ENCODE data around the gene HEMK1.
A peak's percentile ranks its signal among the peaks of the same experiment; 100 is the strongest.

The HEMK1 gene, protein sequence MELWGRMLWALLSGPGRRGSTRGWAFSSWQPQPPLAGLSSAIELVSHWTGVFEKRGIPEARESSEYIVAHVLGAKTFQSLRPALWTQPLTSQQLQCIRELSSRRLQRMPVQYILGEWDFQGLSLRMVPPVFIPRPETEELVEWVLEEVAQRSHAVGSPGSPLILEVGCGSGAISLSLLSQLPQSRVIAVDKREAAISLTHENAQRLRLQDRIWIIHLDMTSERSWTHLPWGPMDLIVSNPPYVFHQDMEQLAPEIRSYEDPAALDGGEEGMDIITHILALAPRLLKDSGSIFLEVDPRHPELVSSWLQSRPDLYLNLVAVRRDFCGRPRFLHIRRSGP

DNA sequence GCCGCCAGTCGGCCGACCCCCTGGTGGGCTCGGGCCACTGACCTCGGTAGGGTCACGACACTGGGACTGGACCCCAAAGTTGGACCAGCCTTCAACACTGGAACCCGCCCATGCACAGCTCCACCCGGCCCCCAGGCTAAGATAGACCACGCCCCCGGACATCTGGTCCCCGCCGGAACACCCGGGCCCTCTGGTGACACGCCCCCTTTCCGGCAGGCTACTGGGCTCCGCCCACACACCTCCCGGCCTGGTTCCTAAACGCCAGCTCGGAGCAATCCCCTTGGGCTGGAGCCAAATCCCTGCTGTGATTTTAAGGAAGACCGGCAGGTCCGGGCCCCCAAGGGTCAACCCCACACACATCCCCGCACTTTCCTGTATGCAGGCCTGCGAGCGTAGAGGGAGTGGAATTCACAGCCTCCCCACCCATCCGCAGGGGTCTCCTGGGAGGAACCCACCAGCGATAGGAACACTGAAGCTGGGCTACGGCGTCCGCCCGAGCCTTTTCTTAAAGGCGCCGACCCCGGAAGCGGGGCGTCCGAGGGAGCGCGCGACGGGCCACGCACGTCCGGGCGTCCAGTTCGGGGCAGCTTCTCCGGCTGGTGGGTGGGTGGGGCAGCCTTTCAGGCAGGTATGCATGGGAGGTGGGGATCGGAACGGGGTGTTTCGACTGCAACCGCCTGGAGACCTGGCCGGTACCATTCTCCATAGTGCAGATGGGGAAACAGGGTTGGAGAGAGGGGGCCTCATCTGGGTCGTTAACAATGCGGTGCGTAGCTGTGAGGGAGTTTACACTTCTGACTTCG lies at the start of gene HEMK1:
HEMK1 (plus strand) TSS at position 576 of the 803 bp plus-strand sequence. CDS start 1,583 bp downstream, outside the sequence.
- peak; percentile 94 for DNase-seq (ENCODE audit: low read depth)

DNA sequence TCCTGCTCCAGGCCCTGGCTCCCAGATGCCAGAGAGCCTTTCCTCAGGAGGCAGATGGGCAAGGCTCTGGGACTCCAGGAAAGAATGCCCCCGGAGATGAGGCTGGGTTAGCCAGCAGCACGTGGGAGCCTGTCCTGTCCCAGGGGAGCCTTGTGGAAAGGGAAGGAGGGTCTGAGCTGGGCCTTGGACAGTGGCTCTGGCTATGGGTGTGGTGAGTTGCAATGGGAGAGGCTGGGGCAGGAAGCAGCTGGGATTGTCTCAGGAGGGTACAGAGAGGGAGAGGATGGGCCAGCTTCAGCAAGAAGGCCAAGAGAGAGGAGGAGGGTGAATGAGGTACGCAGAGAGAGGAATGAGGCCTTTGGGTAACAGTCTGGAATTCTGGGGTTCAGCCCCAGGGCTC lies 48.5 kb upstream of the HEMK1 start:
- no peak for DNase-seq (ENCODE audit: low read depth)

DNA sequence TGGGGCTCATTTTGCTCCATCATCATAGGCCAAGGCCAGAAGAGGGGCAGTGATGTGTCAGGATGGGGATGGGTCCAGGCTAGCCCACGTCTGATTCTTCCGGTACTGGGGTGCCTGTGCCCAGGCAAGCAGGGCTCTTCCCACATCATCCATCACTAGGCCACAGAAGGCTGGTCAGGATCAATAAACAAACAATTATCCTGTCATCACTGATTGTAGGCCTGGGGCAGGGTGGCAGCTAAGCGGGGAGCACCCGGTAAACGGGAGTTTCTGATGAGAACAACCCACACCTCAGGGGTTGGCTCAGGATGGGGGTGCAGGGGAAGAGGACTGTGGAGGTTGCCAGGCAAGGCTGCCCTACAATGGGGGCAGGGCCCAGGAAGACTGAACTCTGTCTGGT lies 47.8 kb upstream of the HEMK1 start:
- DNase-seq (ENCODE audit: low read depth): no peak

DNA sequence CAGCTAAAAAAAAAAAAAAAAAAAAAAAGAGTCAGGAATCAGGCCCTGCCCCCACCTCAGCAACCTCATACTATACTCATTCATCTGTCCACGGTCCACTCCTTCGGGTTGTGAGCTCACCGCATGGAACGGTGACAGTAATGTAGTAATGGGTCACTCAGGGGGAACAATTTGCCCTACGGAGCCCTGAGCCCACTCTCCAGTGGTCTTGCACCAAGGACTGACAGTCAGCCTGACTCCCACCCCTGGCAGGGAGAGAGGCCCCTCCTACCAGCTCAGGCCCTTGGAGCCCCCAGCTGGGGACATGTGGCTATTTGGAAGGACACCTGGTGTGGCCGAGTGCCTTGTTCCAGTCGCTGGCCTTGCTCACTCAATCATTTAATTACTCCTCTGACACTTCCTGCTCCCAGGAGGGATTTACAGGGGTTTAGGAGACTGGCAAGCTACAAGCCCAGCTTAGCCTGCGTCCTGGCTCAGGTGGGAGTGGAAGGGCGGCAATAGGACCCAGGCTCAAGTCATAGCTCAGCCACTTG lies 46.0 kb upstream of the HEMK1 start:
- DNase-seq (ENCODE audit: low read depth): no peak

DNA sequence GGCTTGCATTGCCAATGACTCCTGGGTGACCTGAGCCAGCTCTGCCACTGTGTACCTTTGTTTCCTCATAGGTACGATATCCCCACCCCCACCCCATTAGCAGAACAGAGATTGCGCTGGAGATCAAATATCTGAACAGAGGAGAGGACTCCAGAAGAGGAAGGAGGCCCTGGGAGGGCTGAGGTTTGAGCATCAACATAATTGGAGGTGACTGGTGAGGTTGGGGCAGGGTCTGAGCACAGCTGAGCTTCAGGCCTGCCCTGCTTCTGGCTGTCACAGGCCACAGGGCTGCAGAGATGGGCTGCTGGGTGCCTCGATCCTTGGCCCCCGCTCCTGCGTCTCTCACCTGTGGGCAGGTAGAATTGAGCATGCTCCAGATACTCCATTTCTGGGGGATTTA lies 44.6 kb upstream of the HEMK1 start:
- DNase-seq (ENCODE audit: low read depth): no peak

DNA sequence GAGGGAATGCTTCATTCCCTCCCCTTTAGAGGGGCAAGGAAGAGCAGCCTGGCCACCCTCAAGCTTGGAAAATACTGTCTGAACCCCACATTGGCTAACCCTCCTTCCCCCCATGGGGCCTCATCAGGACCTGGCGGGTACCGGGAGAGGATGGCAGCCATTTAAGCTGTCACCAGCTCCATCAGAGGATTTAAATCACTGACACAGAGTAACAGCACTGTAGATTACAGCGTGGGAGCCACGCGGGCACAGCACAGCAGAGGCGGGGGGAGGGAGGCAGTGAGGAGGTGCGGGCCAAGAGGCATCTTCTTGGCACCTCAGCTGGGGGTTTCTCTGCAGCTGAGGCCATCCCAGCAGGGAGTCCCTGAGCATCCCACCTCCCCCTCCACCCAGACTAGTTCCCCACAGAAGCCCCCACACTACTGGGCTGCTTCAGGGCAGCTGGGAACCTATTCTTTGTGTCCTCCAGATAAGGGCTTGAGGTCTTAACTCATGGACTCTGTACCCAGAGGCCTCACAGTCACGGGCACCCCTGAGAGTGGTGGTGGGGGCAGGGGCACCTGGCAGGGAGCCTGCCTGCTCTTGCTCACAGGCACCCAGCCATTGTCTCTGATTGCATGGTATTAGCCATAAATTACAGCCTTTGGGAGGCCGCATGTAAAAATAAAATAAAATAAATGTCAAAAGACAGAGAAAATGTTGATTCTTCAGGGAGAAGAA lies 44.0 kb upstream of the HEMK1 start:
- no peak for DNase-seq (ENCODE audit: low read depth)

DNA sequence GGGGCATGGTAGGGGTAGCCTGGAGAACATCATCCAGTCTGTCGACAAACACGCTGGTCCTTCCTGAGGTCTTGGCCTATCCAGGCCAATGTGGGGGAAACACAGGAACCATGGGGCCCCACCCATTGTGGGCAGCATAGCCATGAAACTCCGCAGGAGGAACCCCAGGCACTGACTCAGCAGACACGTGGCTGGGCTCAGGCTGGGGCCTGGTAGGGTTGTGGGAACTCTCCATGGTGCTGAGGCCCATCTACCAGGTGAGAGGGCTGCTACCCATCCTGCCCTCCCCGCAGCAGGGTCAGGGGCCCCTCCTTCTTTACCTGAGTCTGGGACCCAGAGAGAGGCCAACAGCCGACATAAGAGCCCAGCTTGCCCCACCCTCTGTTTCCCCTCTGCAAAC lies 43.3 kb upstream of the HEMK1 start:
- DNase-seq (ENCODE audit: low read depth): peak; percentile 42

DNA sequence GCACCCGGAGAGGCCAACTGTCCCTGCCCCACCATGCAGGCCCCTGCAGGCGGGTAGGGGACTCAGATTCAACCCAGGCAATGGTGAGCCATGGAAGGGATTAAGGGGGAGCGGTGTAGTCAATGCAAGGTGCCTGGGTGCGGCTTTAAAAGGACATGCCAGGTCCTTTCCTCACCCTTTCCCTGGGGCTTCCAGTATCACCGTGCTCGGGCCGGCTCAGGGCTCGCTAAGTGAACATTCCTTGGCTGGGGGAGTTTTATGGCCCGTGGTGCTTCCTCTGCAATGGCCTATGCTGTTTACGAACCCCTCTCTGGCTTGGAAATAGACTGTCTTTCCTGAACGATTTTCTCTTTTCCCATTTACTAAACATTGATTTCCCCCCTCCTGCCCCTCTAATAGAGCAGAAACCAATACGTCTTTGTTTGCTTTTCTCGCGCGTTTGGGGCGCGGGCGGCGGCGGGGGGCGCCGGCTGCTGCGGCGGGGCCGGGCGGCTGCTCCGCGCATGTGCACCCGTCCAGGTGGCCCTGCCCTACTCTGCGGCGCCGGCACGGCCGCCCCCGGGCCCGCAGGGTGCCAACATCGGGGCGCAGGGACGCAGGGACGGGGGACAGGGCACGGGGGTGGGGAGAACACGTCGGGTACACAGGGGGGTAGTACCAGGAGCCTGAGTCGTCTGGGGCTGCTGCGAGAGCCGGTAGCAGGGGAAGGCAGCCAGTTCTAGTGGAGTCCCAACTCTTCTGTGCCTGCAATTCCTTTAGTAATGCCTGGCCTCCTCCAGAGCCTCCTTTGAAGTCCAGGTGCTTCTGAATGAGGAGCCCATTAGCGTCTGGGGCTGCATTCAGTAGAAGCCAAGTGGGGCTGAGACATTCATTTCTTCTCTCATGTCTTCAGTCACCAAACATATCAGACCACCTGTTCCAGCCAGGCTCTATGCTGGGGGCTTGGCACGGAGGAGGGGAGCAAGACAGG lies 39.0 kb upstream of the HEMK1 start:
- DNase-seq (ENCODE audit: low read depth): no peak

DNA sequence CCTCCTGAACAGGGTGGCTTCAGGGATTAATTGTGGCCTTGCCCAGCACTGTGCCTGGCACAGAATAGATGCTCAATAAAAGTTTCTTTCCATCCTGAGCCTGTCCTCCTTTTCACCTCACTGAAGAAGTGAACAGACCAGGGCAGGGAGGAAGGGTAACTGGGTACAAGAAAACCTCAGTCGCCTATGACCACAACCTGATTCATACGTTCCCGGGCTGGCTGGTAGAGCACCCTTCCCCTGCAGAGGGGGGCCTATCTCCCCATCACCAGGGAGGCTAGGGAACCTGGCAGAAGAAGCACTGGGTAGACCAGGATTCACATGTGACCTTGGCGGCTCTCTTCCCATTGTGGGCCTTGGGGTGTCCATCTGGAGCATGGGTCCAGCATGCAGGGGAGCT lies 38.1 kb upstream of the HEMK1 start:
- no peak for DNase-seq (ENCODE audit: low read depth)

DNA sequence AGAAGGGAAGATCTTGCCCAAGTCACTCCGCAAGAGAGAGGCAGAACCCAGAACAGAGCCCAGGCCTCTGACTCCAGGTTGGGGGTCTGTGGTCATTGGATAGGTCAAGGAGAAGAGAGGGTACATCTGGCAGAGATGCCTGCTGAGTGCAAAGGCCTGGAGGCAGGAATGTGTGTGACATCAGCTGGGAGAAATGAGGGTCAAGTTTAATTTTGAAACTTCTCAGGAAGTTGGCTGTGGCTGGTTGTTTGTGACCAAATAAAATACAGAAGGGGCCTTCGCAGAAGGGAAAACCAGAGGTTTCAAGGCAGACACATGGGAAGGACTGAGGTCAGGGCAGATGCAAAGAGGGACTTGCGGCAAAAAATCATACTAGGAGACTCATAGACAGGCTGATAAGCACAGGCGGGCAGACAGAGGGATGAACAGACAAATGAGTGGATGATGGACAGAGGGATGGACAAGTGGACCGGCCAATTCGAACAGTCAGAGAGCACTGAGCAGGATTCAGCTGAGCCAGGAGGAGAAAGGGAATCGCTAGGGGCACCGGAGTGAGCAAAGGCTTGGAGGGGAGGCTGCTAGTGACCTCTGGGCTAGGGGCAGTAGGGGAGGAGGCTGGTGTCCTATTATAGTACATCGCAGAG lies 37.1 kb upstream of the HEMK1 start:
- no peak for DNase-seq (ENCODE audit: low read depth)

DNA sequence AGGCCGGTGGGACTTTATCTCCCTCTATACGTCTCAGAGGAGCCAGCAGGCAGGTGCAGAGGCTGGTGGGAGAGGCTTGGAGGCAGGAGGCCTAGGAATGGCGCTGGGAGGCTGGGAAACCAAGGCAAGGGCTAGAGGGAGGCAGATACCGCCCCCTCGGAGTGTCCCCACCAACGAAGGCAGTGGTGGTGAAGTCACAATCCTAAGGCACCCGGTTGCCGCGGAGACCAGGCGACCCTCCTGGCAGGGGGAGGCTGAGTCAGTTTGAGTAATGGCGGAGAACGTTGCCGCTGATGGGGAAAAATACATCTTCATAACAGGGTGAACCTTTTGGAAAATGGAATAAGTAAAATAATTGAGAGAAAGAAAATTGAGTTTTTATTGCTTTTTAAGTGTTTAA lies 36.0 kb upstream of the HEMK1 start:
- no peak for DNase-seq (ENCODE audit: low read depth)

DNA sequence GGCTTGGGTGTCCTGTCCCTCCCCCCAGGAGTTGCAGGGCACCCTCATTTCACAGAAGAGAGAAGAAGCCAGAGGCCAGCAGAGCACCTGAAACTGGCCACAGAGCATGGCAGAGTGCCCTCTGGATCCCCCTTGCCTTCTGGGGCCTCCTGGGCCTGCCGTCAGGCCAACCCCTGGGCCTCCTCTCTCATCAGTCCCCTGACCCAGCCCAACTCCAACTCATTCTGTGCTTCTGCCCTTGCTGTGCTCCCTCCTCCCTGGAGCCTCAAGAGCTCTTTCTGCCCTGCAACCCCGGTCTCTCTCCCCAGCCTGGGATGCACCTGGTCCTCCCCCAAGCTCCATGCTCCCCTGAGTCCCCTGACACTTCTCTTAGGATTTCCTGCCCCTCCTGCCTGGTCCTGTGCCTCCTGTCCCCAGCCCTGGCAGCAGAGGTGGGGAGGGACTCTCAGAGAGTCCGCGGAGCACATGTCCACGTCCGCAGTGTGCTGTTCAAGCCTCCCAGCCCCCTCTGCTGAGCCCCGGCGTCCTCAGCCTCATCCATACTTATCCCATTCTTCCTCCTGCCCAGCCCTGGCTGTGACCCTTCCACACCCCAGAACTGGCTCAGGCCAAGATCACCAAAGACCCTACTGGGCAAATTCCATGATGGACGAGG lies 35.4 kb upstream of the HEMK1 start:
- DNase-seq (ENCODE audit: low read depth): no peak

DNA sequence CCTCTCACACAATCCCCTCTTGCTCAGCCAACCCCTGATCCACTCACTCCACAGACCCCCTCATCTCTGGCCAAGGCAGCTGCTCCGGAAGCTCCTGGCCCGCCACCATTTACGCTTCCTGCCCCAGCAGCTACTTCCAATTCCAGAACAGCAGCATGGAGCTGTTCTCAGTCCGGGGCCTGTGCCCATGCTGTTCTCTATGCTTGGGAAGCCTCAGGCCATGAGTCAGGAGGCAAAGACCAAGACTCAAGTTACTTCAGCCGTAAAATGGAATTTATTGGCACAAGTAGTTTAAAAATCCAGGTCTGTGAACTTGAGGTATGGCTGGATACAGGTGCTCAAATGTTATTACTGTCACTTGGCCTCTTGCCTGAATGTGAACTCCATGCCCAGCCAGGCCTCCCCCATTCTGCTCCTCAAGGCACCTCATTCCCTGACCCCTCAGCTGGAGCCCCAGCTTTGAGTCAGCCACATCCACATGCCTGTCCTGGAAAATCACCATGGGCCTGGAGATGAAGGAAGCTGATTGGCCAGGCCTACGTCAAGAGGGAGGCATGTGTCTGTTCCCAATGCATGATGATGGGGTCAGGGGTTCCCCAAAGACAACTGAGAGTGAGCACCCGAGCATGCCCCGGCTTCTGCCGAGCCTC lies 34.5 kb upstream of the HEMK1 start:
- DNase-seq (ENCODE audit: low read depth): no peak

DNA sequence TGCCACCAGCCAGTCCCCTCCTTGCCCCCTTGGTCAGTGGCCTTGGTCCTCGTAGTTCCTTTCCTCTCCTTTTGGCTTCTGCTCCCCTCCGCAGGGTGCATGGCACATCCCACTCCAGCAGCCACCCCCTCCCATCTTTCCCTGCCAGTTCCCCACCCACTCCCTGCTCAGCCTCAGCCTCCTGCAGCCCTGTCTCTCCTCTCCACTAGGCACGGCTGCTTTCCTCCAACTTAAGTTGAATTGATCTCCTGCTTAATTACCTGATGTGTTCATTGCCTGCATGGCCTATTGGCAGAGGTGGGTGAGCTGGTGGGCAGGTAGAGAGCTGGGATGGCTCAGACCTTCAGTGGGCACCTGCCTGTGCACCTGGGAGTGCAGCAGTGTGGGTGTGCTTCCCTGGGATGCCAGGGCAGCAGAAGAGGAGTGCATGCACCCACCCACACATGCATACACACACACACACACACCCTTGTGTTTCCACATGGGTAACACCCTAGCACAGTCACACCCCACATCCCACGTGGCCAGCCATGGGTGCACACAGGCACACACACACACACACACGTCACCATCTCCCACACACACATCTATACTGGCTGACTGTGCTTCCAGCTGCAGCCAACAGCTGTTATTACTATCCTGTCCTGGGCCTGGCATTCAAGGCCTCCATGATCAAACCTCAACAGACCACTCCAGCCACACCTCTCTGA lies 32.7 kb upstream of the HEMK1 start:
- DNase-seq (ENCODE audit: low read depth): no peak

DNA sequence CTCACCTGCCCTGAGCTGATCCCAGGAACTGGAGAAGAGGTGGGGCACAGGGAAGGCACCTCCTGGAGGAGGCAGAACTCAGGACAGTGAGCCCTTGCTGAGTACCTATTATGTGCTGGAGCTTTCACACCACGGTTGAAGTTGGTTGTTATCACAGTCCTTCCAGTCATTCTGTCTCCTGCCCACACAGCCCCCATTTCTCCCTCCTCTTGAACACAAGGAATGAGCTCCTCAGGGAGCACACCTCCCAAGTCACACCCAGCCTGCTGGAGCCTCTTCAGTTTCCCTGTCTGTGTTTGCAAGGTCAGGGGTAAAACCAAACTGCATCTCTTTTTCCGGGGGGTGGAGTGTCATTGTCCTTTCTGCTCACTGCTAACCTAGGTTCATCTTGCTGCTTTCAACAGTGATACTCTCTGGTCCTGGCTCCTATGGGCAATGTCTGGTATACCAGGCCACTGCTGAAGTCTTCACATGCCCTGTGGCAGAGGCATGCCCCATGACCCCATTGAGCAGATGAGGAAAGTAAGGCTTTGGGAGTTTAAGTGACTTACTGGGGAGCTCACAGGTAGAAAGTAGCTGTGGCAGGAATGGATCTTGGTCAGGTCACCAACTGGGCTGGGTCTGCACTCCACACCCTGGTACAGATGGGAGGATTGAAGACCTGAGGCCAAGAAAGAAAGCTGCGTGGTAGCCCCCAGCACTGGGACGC lies 31.7 kb upstream of the HEMK1 start:
- no peak for DNase-seq (ENCODE audit: low read depth)

DNA sequence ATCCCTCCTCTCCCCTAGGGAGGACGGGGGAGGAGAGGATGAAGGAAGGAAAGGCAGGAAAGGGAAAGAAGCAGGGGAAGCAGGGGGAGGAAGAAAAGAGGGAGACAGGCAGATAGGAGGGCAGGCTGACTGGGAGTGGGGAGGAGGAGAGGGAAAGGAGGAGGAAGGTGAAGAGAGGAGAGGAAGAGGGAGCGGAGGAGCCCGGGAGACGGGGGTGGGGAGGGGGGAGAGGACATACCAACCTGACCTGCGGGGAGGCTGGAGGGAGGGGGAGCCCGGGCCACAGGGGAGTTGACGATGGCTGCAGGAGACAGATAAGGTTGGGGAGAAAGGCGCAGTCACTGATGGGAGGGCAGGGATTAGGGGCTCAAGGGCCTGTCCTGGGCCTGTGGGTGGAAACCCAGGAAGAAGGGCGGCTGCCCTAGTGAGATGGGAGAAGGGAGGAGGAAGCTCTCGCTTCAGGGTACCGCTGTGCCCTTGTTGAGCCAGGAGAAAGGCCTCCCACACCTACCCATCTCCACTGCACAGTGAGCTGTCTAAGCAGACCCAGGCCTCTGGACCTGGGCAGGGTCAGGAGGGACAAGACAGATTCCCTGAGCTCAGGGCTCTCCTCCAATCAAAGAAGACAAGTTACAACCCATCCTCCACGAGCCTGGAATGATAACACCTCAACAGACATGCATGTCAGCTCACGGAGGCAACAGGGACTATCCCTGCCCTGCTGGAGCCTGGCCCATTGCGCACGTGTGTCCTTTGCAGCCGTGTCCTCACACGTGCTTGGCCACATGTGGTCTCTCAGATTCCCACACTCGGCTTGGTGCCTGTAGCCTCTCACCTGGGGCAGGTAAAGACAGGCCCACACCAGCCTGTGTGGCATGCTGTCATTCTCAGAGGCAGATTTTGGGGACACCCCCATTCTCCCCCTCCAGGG lies 29.7 kb upstream of the HEMK1 start:
- DNase-seq (ENCODE audit: low read depth): no peak
